ENCODE data around the gene SPATS2L. TPM values are rescaled to one million over a fixed set of nuclear protein-coding genes. Genes with fewer than 3 reads are reported as not detected.
"Not testable (repeated sequence)": the region's sequence is repeated elsewhere in the genome, so short reads cannot be mapped to it uniquely, and the experiment has no call there.

Gene SPATS2L
- total RNA-seq, 1 experiment from 2014 or later: 58.3 TPM

- DNase-seq (ENCODE audit: extremely low read depth, low read depth): peak; percentile 47
Observed at GRCh38 chr2:200319548-200320337, 13.2 kb downstream of the SPATS2L start.

GRCh38 chr2:200320344-200320743 is 13.9 kb downstream of the SPATS2L start:
- no peak for DNase-seq (ENCODE audit: extremely low read depth, low read depth)

GRCh38 chr2:200320991-200321390 is 14.5 kb downstream of the SPATS2L start:
- DNase-seq (ENCODE audit: extremely low read depth, low read depth): no peak

GRCh38 chr2:200321780-200322534 is 15.5 kb downstream of the SPATS2L start:
- DNase-seq (ENCODE audit: extremely low read depth, low read depth): no peak

GRCh38 chr2:200322607-200323006 is 16.1 kb downstream of the SPATS2L start:
- DNase-seq (ENCODE audit: extremely low read depth, low read depth): no peak

GRCh38 chr2:200324362-200324761 is 17.9 kb downstream of the SPATS2L start:
- no peak for DNase-seq (ENCODE audit: extremely low read depth, low read depth)

GRCh38 chr2:200329384-200329783 is 22.9 kb downstream of the SPATS2L start:
- no peak for DNase-seq (ENCODE audit: extremely low read depth, low read depth)

- no peak for DNase-seq (ENCODE audit: extremely low read depth, low read depth)
Observed at GRCh38 chr2:200329798-200330197, 23.3 kb downstream of the SPATS2L start.

- no peak for DNase-seq (ENCODE audit: extremely low read depth, low read depth)
Observed at GRCh38 chr2:200330351-200331060, 24.0 kb downstream of the SPATS2L start.

GRCh38 chr2:200331061-200331400 is 24.5 kb downstream of the SPATS2L start:
- no peak for DNase-seq (ENCODE audit: extremely low read depth, low read depth)

- no peak for DNase-seq (ENCODE audit: extremely low read depth, low read depth)
Observed at GRCh38 chr2:200335657-200336056, 29.2 kb downstream of the SPATS2L start.

GRCh38 chr2:200336980-200337615 is 30.6 kb downstream of the SPATS2L start:
- DNase-seq (ENCODE audit: extremely low read depth, low read depth): no peak

- no peak for DNase-seq (ENCODE audit: extremely low read depth, low read depth)
Observed at GRCh38 chr2:200337621-200338020, 31.1 kb downstream of the SPATS2L start.

- DNase-seq (ENCODE audit: extremely low read depth, low read depth): no peak
Observed at GRCh38 chr2:200338692-200339091, 32.2 kb downstream of the SPATS2L start.

- DNase-seq (ENCODE audit: extremely low read depth, low read depth): no peak
Observed at GRCh38 chr2:200340508-200341224, 34.2 kb downstream of the SPATS2L start.

- no peak for DNase-seq (ENCODE audit: extremely low read depth, low read depth)
Observed at GRCh38 chr2:200341376-200341775, 34.9 kb downstream of the SPATS2L start.

- no peak for DNase-seq (ENCODE audit: extremely low read depth, low read depth)
Observed at GRCh38 chr2:200342235-200342634, 35.7 kb downstream of the SPATS2L start.

GRCh38 chr2:200342654-200343053 is 36.2 kb downstream of the SPATS2L start:
- no peak for DNase-seq (ENCODE audit: extremely low read depth, low read depth)

- DNase-seq (ENCODE audit: extremely low read depth, low read depth): not testable (repeated sequence)
Observed at GRCh38 chr2:200344202-200344601, 37.7 kb downstream of the SPATS2L start.

GRCh38 chr2:200345975-200346374 is 39.5 kb downstream of the SPATS2L start:
- DNase-seq (ENCODE audit: extremely low read depth, low read depth): no peak
